Esophagus squamous epithelium (tissue), 5 donors: ENCODE data around the gene ZSWIM3. TPM values are rescaled to one million over a fixed set of nuclear protein-coding genes. Genes with fewer than 3 reads are reported as not detected.

ENCODE experiments used
- DNase-seq: peaks from one replicate; lab custom pipeline; 2025; lab: John Stamatoyannopoulos, UW
- H3K27ac ChIP-seq, 4 donors: fragments of 200-600 bp; sonication (generic); one replicate each; pipeline ENCODE4 v1.5.1; 2016 to 2019; ENCODE audit warnings: mild to moderate bottlenecking in 1 of 4
- H3K27me3 ChIP-seq, 4 donors: fragments of 200-600 bp; sonication (generic); 1 replicate in 3 of 4; 2 replicates in 1 of 4; pipeline versions ENCODE4 v1.5.1 to v1.6.0; 2017 to 2021; ENCODE audit warnings: antibody characterized with exemption in 1 of 4
- H3K36me3 ChIP-seq, 3 donors: fragments of 200-600 bp; sonication (generic); one replicate each; pipeline ENCODE4 v1.5.1; 2016 to 2019
- H3K4me1 ChIP-seq, 3 donors: fragments of 200-600 bp; sonication (generic); one replicate each; pipeline ENCODE4 v1.5.1; 2017 to 2019
- H3K4me3 ChIP-seq, 4 donors: fragments of 200-600 bp; sonication (generic); 1 replicate in 3 of 4; 2 replicates in 1 of 4; pipeline ENCODE4 v1.5.1; 2016 to 2019; ENCODE audit warnings: mild to moderate bottlenecking in 2 of 4, moderate library complexity in 1 of 4
- H3K9me3 ChIP-seq, 3 donors: fragments of 200-600 bp; sonication (generic); one replicate each; pipeline ENCODE4 v1.5.1; 2016 to 2019
- POLR2A ChIP-seq, 4 donors: fragments of 450-650 bp; IDR thresholded peaks; one replicate each; pipeline ENCODE4 v1.6.1; 2017; ENCODE audit warnings: antibody characterized with exemption in 4 of 4, mild to moderate bottlenecking in 4 of 4, moderate library complexity in 3 of 4
- WGBS, 2 donors: methylation state at CpG; one replicate each; pipeline ENCODE4 v1.1.5; 2018; 5-methylcytosine and 5-hydroxymethylcytosine counted together
- intact Hi-C: fragments of 100-400 bp; cut with DNase I; formaldehyde crosslinking; loops from one replicate; pipeline ENCODE4 v1.15.0; 2022
- total RNA-seq, 4 donors: library from RNA; depleted of rRNA; stranded (reverse); fragments of >200 nt; gene quantifications; one replicate each; pipeline ENCODE4 v1.1.0, GENCODE V29; 2016
- TF ChIP-seq, protein P1 (sequence below), 6 experiments: fragments of 450-650 bp in 4 of 6; fragments of 200-600 bp in 2 of 6; sonication (generic) in 2 of 6; IDR thresholded peaks; one replicate each; pipeline ENCODE4 v1.5.1; 2016 to 2019; ENCODE audit warnings: antibody characterized with exemption in 6 of 6, mild to moderate bottlenecking in 4 of 6, moderate library complexity in 4 of 6
- donor health status: DM: yes; HTN: yes; CAD: no.

ZSWIM3 gene
- total RNA-seq, 4 donors from 2014 or later, result 1.1 to 3.2 (median 2.5) TPM

DNA sequence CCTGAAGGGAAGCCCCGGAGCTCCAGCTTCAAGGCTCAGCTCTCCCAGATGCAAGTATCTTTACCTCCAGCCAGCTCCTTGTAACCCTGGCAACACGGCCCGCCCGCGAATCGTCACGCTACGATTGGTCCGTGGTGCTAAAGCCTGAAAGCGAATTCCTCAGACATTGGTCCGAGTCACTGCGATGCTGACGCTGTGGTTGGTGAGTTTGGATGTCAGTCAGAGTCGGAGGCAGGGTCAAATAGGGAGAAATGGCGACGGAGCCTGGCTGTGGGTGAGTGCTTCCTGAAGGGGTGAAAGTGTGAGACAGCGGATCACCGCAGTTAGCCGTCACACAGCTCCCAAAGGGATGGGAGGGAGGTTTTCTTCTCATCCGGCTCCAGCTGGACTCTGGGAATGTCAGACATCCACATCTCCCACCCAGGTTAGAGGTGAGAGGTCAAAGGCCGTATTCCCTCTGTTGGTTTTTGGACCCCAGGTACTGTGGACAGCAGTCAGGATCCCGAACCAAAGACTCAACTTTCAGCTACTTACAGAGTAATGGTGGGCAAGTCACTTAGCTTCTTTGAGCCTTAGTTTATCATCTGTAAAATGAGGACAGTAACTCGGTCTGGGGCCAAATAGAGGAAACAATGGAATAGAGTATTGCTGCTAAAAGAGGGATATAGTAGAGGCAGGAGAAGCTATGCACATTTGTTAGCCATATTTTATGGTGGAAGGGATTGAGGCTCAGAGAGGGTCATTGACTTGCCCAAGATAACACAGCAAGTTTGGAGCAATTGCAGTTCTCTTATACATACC is 23.8 kb downstream of the ZSWIM3 start, which contains the start of gene ZSWIM1:
TSS of gene ZSWIM1 (plus strand) at position 240 of the 801 bp plus-strand sequence. CDS start 1,366 bp downstream, outside the sequence.
- intact Hi-C loops, result no loop called here
- Histone ChIP-seq H3K27me3 (no peaks in the 10 kb centered on the region), H3K27ac (peak within 1 kb of the TSS; percentile 82 to 93 (median 90)), H3K4me1 (peaks cover 5 to 33% (median 18%) of the 10 kb centered on the region in 3 donors), H3K9me3 (no peaks in the 10 kb centered on the region), H3K4me3 (peak within 1 kb of the TSS; percentile 42 to 86 (median 60)), H3K36me3 (peaks cover 6 to 57% (median 15%) of the 10 kb centered on the region in 3 donors)
- 0% methylated on average over 13 to 16 of the region's 23 CpGs for WGBS, 2 donors
- DNase-seq, result peak; percentile 93
- TF ChIP-seq POLR2A (IDR thresholded peaks at IDR 0.05), result peak in 2 of 4 donors; percentile 9 to 68
- TF ChIP-seq, protein P1, sequence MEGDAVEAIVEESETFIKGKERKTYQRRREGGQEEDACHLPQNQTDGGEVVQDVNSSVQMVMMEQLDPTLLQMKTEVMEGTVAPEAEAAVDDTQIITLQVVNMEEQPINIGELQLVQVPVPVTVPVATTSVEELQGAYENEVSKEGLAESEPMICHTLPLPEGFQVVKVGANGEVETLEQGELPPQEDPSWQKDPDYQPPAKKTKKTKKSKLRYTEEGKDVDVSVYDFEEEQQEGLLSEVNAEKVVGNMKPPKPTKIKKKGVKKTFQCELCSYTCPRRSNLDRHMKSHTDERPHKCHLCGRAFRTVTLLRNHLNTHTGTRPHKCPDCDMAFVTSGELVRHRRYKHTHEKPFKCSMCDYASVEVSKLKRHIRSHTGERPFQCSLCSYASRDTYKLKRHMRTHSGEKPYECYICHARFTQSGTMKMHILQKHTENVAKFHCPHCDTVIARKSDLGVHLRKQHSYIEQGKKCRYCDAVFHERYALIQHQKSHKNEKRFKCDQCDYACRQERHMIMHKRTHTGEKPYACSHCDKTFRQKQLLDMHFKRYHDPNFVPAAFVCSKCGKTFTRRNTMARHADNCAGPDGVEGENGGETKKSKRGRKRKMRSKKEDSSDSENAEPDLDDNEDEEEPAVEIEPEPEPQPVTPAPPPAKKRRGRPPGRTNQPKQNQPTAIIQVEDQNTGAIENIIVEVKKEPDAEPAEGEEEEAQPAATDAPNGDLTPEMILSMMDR (IDR thresholded peaks at IDR 0.05), result no peak

DNA sequence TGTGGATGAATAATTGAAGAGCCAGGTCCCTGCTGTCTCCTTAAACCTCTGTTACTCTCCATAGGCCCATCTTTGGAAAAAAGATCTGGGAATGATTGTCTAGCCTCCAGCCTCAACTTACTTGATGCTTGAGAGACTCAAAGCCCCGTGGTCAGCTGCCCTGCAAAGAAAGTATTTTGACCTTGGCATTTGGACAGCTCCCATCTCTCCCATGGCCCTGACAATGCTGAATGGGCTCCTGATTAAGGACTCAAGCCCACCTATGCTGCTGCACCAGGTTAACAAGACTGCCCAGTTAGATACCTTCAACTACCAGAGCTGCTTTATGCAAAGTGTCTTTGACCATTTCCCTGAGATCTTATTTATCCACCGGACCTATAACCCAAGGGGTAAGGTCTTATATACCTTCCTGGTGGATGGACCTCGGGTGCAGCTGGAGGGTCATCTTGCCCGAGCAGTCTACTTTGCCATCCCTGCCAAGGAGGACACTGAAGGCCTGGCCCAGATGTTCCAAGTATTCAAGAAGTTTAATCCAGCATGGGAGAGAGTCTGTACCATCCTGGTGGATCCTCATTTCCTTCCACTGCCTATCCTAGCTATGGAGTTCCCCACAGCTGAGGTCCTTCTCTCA is 25.2 kb downstream of the ZSWIM3 start:
- peaks cover 6 to 58% (median 11%) of the 10 kb centered on the region in 3 donors for H3K36me3 ChIP-seq
- no peak overlapping the region for H3K4me3 ChIP-seq
- H3K9me3 ChIP-seq, result no peaks in the 10 kb centered on the region
- 86 to 100% methylated on average over 4 of the region's 4 CpGs for WGBS, 2 donors
- no peak for DNase-seq
- H3K27me3 ChIP-seq, result no peaks in the 10 kb centered on the region
- no peak overlapping the region for H3K27ac ChIP-seq
- intact Hi-C loops, result no loop called here
- TF ChIP-seq, protein P1 (IDR thresholded peaks at IDR 0.05), result no peak
- TF ChIP-seq POLR2A (IDR thresholded peaks at IDR 0.05), result no peak
- peaks cover 5 to 33% (median 18%) of the 10 kb centered on the region in 3 donors for H3K4me1 ChIP-seq

DNA sequence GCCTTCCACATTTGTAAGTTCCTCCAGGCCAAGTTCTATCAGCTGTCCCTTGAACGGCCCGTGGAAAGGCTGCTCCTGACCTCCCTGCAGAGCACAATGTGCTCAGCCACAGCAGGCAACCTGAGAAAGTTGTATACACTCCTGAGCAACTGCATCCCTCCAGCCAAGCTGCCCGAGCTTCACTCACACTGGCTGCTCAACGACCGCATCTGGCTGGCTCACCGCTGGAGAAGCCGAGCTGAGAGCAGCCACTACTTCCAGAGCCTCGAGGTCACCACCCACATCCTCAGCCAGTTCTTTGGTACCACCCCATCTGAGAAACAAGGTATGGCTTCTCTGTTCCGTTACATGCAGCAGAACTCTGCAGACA is 25.7 kb downstream of the ZSWIM3 start:
- peaks cover 6 to 58% (median 11%) of the 10 kb centered on the region in 3 donors for H3K36me3 ChIP-seq
- H3K27ac ChIP-seq, result no peak overlapping the region
- H3K27me3 ChIP-seq, result no peaks in the 10 kb centered on the region
- WGBS, 2 donors, result 58 to 85% methylated on average over 4 to 9 of the region's 9 CpGs
- intact Hi-C loops, result no loop called here
- peaks cover 5 to 33% (median 18%) of the 10 kb centered on the region in 3 donors for H3K4me1 ChIP-seq
- no peaks in the 10 kb centered on the region for H3K9me3 ChIP-seq
- TF ChIP-seq POLR2A (IDR thresholded peaks at IDR 0.05), result no peak
- TF ChIP-seq, protein P1 (IDR thresholded peaks at IDR 0.05), result no peak
- H3K4me3 ChIP-seq, result no peak overlapping the region
- no peak for DNase-seq

DNA sequence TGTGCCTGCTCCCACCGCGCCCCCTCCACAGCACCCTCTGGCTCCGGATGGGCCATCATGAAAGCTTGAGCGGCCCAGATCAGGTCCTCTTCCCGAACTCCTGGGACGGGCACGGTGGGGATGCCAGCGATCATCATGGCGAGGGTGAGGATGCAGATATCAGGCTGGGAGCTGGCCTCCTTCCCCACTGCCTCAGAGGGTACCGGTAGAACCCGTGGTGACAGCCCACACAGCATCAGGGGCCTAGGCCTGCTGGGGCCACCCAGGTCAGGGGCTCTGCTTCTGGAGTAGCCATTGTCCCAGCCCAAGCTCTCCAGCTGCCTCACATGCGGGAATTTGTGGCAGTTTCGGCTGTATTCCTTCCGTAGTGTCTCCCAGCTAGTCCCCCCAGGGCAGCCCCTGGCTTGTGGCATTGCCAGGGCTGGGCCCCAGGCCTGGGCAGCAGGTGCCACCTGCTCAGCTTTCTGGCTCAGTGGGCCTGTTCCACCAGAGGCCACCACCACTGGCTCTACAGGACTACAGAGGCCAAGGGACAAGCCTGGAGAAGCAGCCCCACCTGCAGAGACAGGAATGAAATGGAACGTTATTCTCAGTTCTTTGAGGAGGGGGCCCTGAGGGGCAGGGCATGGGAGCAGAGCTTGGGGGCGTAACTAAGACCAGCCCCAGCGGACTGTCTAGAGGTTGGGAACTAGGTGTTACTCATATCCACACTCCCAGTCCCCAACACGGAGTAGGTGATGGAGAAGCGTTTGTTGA is 29.4 kb downstream of the ZSWIM3 start:
- intact Hi-C loops, result no loop called here
- Histone ChIP-seq H3K4me1 (peaks cover 16 to 51% (median 17%) of the 10 kb centered on the region in 3 donors), H3K27ac (no peak overlapping the region), H3K27me3 (no peaks in the 10 kb centered on the region), H3K4me3 (no peak overlapping the region), H3K36me3 (peaks cover 6 to 60% (median 11%) of the 10 kb centered on the region in 3 donors), H3K9me3 (no peaks in the 10 kb centered on the region)
- DNase-seq, result no peak
- 77 to 85% methylated on average over 6 to 7 of the region's 19 CpGs for WGBS, 2 donors
- TF ChIP-seq POLR2A (IDR thresholded peaks at IDR 0.05), result no peak
- TF ChIP-seq, protein P1 (IDR thresholded peaks at IDR 0.05), result no peak
